GM12875 (cell line): Measurements from ENCODE around the gene C5AR1.
"Not testable (repeated sequence)": the region's sequence is repeated elsewhere in the genome, so short reads cannot be mapped to it uniquely, and the experiment has no call there.

ENCODE experiments used
- H3K4me3 ChIP-seq: one replicate; pipeline ENCODE4 v1.5.1; 2011; ENCODE audit warnings: low read depth, low read length, control low read depth
- CTCF ChIP-seq: IDR thresholded peaks from 2 replicates; pipeline ENCODE4 v1.5.1; 2011; ENCODE audit warnings: low read depth, mild to moderate bottlenecking, control low read depth, inconsistent platforms, low read length, moderate library complexity, borderline replicate concordance; ENCODE audit not compliant: insufficient read depth

C5AR1 gene

GRCh38 chr19:47339196-47339880 lies 29.7 kb downstream of the C5AR1 start:
- TF ChIP-seq CTCF = no peak
- no peak overlapping the region for H3K4me3 ChIP-seq

GRCh38 chr19:47340477-47341208 lies 31.0 kb downstream of the C5AR1 start:
- TF ChIP-seq CTCF = no peak
- H3K4me3 ChIP-seq = no peak overlapping the region

GRCh38 chr19:47341734-47342133 lies 32.1 kb downstream of the C5AR1 start:
- no peak overlapping the region for H3K4me3 ChIP-seq
- no peak for TF ChIP-seq CTCF

- no peak for TF ChIP-seq CTCF
- no peak overlapping the region for H3K4me3 ChIP-seq
These were observed 33.6 kb downstream of the C5AR1 start for GRCh38 chr19:47343194-47343802.

GRCh38 chr19:47344425-47344824 lies 34.8 kb downstream of the C5AR1 start:
- H3K4me3 ChIP-seq = no peak overlapping the region
- no peak for TF ChIP-seq CTCF

GRCh38 chr19:47346024-47346423 lies 36.4 kb downstream of the C5AR1 start:
- H3K4me3 ChIP-seq = not testable (repeated sequence)

GRCh38 chr19:47348819-47349795 lies 39.4 kb downstream of the C5AR1 start, which contains the start of gene DHX34:
TSS of gene DHX34 (plus strand) at chr19:47349315. CDS start at chr19:47353031, 3,716 bp downstream.
- H3K4me3 ChIP-seq = peak within 1 kb of the TSS; percentile 96
- peak; percentile 96 for TF ChIP-seq CTCF
